Measurements from ENCODE around the gene KRTAP23-1. TPM values are rescaled to one million over a fixed set of nuclear protein-coding genes. Genes with fewer than 3 reads are reported as not detected.

KRTAP23-1 gene
- total and polyA plus RNA-seq, 2 of the 4 experiments (the other 2 are of a cell fraction) = not detected

Small RNA genes lying within 50 kb of the gene (microRNA-seq; reads per million reads assigned to microRNA genes)
- not detected for gene KRTAP23-1 (ENCODE audit: insufficient read depth, insufficient read length)
- 0 reads per million in 2 experiments for gene MIR4327 (ENCODE audit: insufficient read depth in 1 of 2, insufficient read length in 1 of 2, unreplicated experiment in 1 of 2)

Small RNA genes lying within 50 kb of the gene (small RNA-seq; reads per million reads assigned to genes)
- gene KRTAP23-1 (0 reads per million in 5 experiments), gene MIR4327 (0 reads per million in 5 experiments)

Other genes starting within 250 kb of the KRTAP23-1 start
- not detected in 2 replicates for gene CLDN17, start 181.8 kb downstream of the KRTAP23-1 start, total RNA-seq (2012; rRNA removed)
- not detected in 2 replicates for gene CLDN17, start 181.8 kb downstream of the KRTAP23-1 start, polyA plus RNA-seq (2012; rRNA removed)
- gene CLDN8, start 132.5 kb downstream of the KRTAP23-1 start, total RNA-seq (2012; rRNA removed) = not detected in 2 replicates
- gene CLDN8, start 132.5 kb downstream of the KRTAP23-1 start, polyA plus RNA-seq (2012; rRNA removed) = not detected in 2 replicates
- not detected in 2 replicates for gene KRTAP24-1, start 65.7 kb downstream of the KRTAP23-1 start, total RNA-seq (2012; rRNA removed)
- not detected in 2 replicates for gene KRTAP24-1, start 65.7 kb downstream of the KRTAP23-1 start, polyA plus RNA-seq (2012; rRNA removed)
- not detected in 2 replicates for gene KRTAP25-1, start 59.1 kb downstream of the KRTAP23-1 start, total RNA-seq (2012; rRNA removed)
- not detected in 2 replicates for gene KRTAP25-1, start 59.1 kb downstream of the KRTAP23-1 start, polyA plus RNA-seq (2012; rRNA removed)
- not detected in 2 replicates for gene KRTAP26-1, start 28.3 kb downstream of the KRTAP23-1 start, total RNA-seq (2012; rRNA removed)
- not detected in 2 replicates for gene KRTAP26-1, start 28.3 kb downstream of the KRTAP23-1 start, polyA plus RNA-seq (2012; rRNA removed)
- not detected in 2 replicates for gene KRTAP27-1, start 10.9 kb downstream of the KRTAP23-1 start, total RNA-seq (2012; rRNA removed)
- gene KRTAP27-1, start 10.9 kb downstream of the KRTAP23-1 start, polyA plus RNA-seq (2012; rRNA removed) = not detected in 2 replicates
- gene KRTAP13-2, start 23.7 kb upstream of the KRTAP23-1 start, total RNA-seq (2012; rRNA removed) = not detected in 2 replicates
- gene KRTAP13-2, start 23.7 kb upstream of the KRTAP23-1 start, polyA plus RNA-seq (2012; rRNA removed) = not detected in 2 replicates
- gene KRTAP13-1, start 47.4 kb upstream of the KRTAP23-1 start, total RNA-seq (2012; rRNA removed) = not detected in 2 replicates
- not detected in 2 replicates for gene KRTAP13-1, start 47.4 kb upstream of the KRTAP23-1 start, polyA plus RNA-seq (2012; rRNA removed)
- not detected in 2 replicates for gene KRTAP13-3, start 77.3 kb upstream of the KRTAP23-1 start, total RNA-seq (2012; rRNA removed)
- gene KRTAP13-3, start 77.3 kb upstream of the KRTAP23-1 start, polyA plus RNA-seq (2012; rRNA removed) = not detected in 2 replicates
- gene KRTAP13-4, start 81.6 kb upstream of the KRTAP23-1 start, total RNA-seq (2012; rRNA removed) = not detected in 2 replicates
- not detected in 2 replicates for gene KRTAP13-4, start 81.6 kb upstream of the KRTAP23-1 start, polyA plus RNA-seq (2012; rRNA removed)
- not detected in 2 replicates for gene KRTAP15-1, start 91.7 kb upstream of the KRTAP23-1 start, total RNA-seq (2012; rRNA removed)
- gene KRTAP15-1, start 91.7 kb upstream of the KRTAP23-1 start, polyA plus RNA-seq (2012; rRNA removed) = not detected in 2 replicates
- not detected in 2 replicates for gene KRTAP19-1, start 131.8 kb upstream of the KRTAP23-1 start, total RNA-seq (2012; rRNA removed)
- not detected in 2 replicates for gene KRTAP19-1, start 131.8 kb upstream of the KRTAP23-1 start, polyA plus RNA-seq (2012; rRNA removed)
- gene KRTAP19-2, start 138.8 kb upstream of the KRTAP23-1 start, total RNA-seq (2012; rRNA removed) = not detected in 2 replicates
- gene KRTAP19-2, start 138.8 kb upstream of the KRTAP23-1 start, polyA plus RNA-seq (2012; rRNA removed) = not detected in 2 replicates
- gene KRTAP19-3, start 143.4 kb upstream of the KRTAP23-1 start, total RNA-seq (2012; rRNA removed) = not detected in 2 replicates
- gene KRTAP19-3, start 143.4 kb upstream of the KRTAP23-1 start, polyA plus RNA-seq (2012; rRNA removed) = not detected in 2 replicates
- gene KRTAP19-4, start 148.6 kb upstream of the KRTAP23-1 start, total RNA-seq (2012; rRNA removed) = not detected in 2 replicates
- gene KRTAP19-4, start 148.6 kb upstream of the KRTAP23-1 start, polyA plus RNA-seq (2012; rRNA removed) = not detected in 2 replicates
- gene KRTAP19-5, start 153.5 kb upstream of the KRTAP23-1 start, total RNA-seq (2012; rRNA removed) = not detected in 2 replicates
- gene KRTAP19-5, start 153.5 kb upstream of the KRTAP23-1 start, polyA plus RNA-seq (2012; rRNA removed) = not detected in 2 replicates
- gene KRTAP19-6, start 193.3 kb upstream of the KRTAP23-1 start, total RNA-seq (2012; rRNA removed) = not detected in 2 replicates
- not detected in 2 replicates for gene KRTAP19-6, start 193.3 kb upstream of the KRTAP23-1 start, polyA plus RNA-seq (2012; rRNA removed)
- gene KRTAP19-7, start 212.7 kb upstream of the KRTAP23-1 start, total RNA-seq (2012; rRNA removed) = not detected in 2 replicates
- gene KRTAP19-7, start 212.7 kb upstream of the KRTAP23-1 start, polyA plus RNA-seq (2012; rRNA removed) = not detected in 2 replicates
- not detected in 2 replicates for gene KRTAP22-2, start 241.8 kb upstream of the KRTAP23-1 start, total RNA-seq (2012; rRNA removed)
- gene KRTAP22-2, start 241.8 kb upstream of the KRTAP23-1 start, polyA plus RNA-seq (2012; rRNA removed) = not detected in 2 replicates
- gene KRTAP6-3, start 243.8 kb upstream of the KRTAP23-1 start, total RNA-seq (2012; rRNA removed) = not detected in 2 replicates
- not detected in 2 replicates for gene KRTAP6-3, start 243.8 kb upstream of the KRTAP23-1 start, polyA plus RNA-seq (2012; rRNA removed)